Spleen (tissue), 11 donors: ENCODE results near the gene ERC1. TPM values are rescaled to one million over a fixed set of nuclear protein-coding genes. Genes with fewer than 3 reads are reported as not detected.
"Not testable (repeated sequence)": the region's sequence is repeated elsewhere in the genome, so short reads cannot be mapped to it uniquely, and the experiment has no call there.

ENCODE experiments used
- DNase-seq: peaks from one replicate; pipeline ENCODE4 v3.0.0-alpha.2; 2020
- H3K27ac ChIP-seq, 8 donors: fragments of 200-600 bp; sonication (generic) in 7 of 8; 1 replicate in 4 of 8; 2 replicates in 4 of 8; pipeline versions ENCODE4 v1.5.0 to v1.8.0; 2016 to 2021; ENCODE audit warnings: inconsistent platforms in 4 of 8, mild to moderate bottlenecking in 4 of 8, moderate library complexity in 1 of 8
- H3K27me3 ChIP-seq, 7 donors: fragments of 200-600 bp; sonication (generic) in 6 of 7; replicated peaks in 1 of 7; 1 replicate in 4 of 7; 2 replicates in 3 of 7; pipeline versions ENCODE4 v1.5.0 to v1.8.0; 2016 to 2021; ENCODE audit warnings: inconsistent platforms in 3 of 7, mild to moderate bottlenecking in 1 of 7
- H3K36me3 ChIP-seq, 6 donors: fragments of 200-600 bp; sonication (generic) in 5 of 6; 1 replicate in 4 of 6; 2 replicates in 2 of 6; pipeline versions ENCODE4 v1.5.0 to v1.8.0; 2016 to 2021; ENCODE audit warnings: inconsistent platforms in 2 of 6
- H3K4me1 ChIP-seq, 6 donors: fragments of 200-600 bp; sonication (generic) in 5 of 6; 1 replicate in 3 of 6; 2 replicates in 3 of 6; pipeline versions ENCODE4 v1.5.0 to v1.8.0; 2016 to 2021; ENCODE audit warnings: inconsistent platforms in 3 of 6
- H3K4me3 ChIP-seq, 8 donors: fragments of 200-600 bp; sonication (generic) in 7 of 8; 1 replicate in 4 of 8; 2 replicates in 4 of 8; pipeline versions ENCODE4 v1.5.0 to v1.8.0; 2016 to 2021; ENCODE audit warnings: inconsistent platforms in 4 of 8, mild to moderate bottlenecking in 4 of 8, moderate library complexity in 2 of 8
- H3K9me3 ChIP-seq, 8 donors: fragments of 200-600 bp; sonication (generic) in 7 of 8; 1 replicate in 4 of 8; 2 replicates in 4 of 8; pipeline versions ENCODE4 v1.5.0 to v1.8.0; 2016 to 2021; ENCODE audit warnings: inconsistent platforms in 4 of 8
- CTCF ChIP-seq, 11 experiments: fragments of 200-600 bp in 7 of 11; fragments of 450-650 bp in 4 of 11; sonication (generic) in 4 of 11; IDR thresholded peaks in 8 of 11; conservative IDR thresholded peaks in 3 of 11; 1 replicate in 7 of 11; 2 replicates in 4 of 11; pipeline versions ENCODE4 v1.4.0 to v1.8.0; 2016 to 2021; ENCODE audit warnings: antibody characterized with exemption in 11 of 11, inconsistent platforms in 4 of 11, mild to moderate bottlenecking in 1 of 11
- POLR2A ChIP-seq, 3 donors: fragments of 450-650 bp; IDR thresholded peaks; one replicate each; pipeline ENCODE4 v1.5.1; 2017; ENCODE audit warnings: antibody characterized with exemption in 3 of 3, mild to moderate bottlenecking in 1 of 3
- POLR2AphosphoS5 ChIP-seq, 3 donors: sonication (generic); formaldehyde crosslinking; IDR thresholded peaks; one replicate each; pipeline ENCODE4 v1.5.1; 2017; ENCODE audit warnings: antibody characterized with exemption in 3 of 3
- WGBS, 5 donors: extraction: QIAGEN DNeasy Blood & Tissue Kit in 3 of 5; methylation state at CpG; one replicate each; pipeline versions ENCODE4 v1.1.5 to v1.1.7; 2013 to 2018; 5-methylcytosine and 5-hydroxymethylcytosine counted together
- intact Hi-C: fragments of 100-400 bp; cut with DNase I; formaldehyde crosslinking; loops from one replicate; pipeline ENCODE4 v1.15.0; 2023; ENCODE audit warnings: low total_unique reads
- polyA plus RNA-seq, 3 donors: library from polyadenylated mRNA; stranded (reverse); fragments of 200-250 nt; gene quantifications; one replicate each; pipeline ENCODE4 v1.2.1, GENCODE V29; 2013
- total RNA-seq, 7 donors: library from RNA; depleted of rRNA in 3 of 7; stranded (reverse); fragments of >200 nt in 3 of 7; fragmentation: NEBNext Ultra II Directional in 4 of 7; extraction: Animal tissue kit (Norgen Biotek cat#: 25700) in 4 of 7; gene quantifications; one replicate each; pipeline versions ENCODE4 v1.1.0 to v1.2.1, GENCODE V29; 2016 to 2021
- donor health status: healthy with polysubstance abuse.
- donor health status: DM: no; HTN: no; CAD: no; lungs with moderate emphysema.
- donor health status: DM: no; HTN: no; CAD: no.
- donor health status: Bipolar disorder and iron deficiency.
- donor health status: healthy.
- donor health status: DM: no; HTN: no; CAD: no.
- donor health status: DM: yes; HTN: yes; CAD: no.

The ERC1 gene
- total and polyA plus RNA-seq, 10 donors: 1.2 to 73.4 (median 42.6) TPM

DNA sequence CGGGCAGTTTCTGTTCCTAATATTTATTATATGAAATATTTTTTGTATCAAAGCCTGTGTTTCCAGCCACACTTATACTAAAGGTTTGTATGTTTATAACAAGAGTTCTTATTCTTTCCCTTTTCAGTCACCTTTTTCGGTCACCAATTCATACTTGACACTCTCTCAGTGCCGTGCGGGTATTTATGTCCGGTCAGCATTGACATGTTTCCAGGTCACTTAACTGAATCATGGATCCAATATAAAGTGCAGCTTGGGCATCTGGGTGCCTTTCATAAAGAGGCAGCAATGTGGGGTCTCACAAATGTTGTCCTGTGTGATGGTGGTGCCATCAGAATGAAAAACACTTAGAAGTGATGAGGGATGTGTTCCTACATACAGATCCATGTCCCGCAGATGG lies 141.3 kb downstream of the ERC1 start:
- 69 to 81% (median 74%) methylated on average over 6 of the region's 6 CpGs for WGBS, 5 donors
- Histone ChIP-seq H3K27me3 (no peaks in the 10 kb centered on the region), H3K9me3 (no peaks in the 10 kb centered on the region), H3K4me3 (no peak overlapping the region), H3K27ac (no peak overlapping the region), H3K36me3 (peaks cover 0 to 5% (median 0%) of the 10 kb centered on the region in 6 donors), H3K4me1 (peaks cover 0 to 5% (median 0%) of the 10 kb centered on the region in 6 donors)
- intact Hi-C loops: no loop called here
- TF ChIP-seq CTCF (IDR thresholded peaks at IDR 0.05 in 8 of 11, conservative IDR thresholded peaks at IDR 0.05 in 3 of 11) (no peak), POLR2A (IDR thresholded peaks at IDR 0.05) (no peak), POLR2AphosphoS5 (IDR thresholded peaks at IDR 0.05) (no peak)
- DNase-seq: no peak

DNA sequence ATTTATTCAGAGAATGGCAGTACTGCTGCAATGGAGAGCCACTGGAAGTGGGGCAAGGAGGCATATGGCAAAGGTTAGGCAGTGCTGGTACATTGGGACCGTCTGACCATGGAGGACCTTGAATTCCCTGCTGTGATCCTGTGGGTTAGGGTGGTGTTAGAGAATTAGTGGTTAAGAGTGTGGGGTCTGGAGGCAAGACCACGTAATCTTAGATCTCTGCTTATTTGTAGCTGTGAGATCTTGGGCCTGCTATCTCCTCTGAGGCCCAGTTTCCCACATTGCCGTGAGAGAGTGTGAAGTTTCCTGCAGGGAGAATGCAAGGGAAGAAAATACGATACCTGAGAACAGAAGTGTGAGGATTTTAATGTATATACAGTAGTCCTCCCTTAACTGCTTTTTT lies 147.7 kb downstream of the ERC1 start:
- no peak for TF ChIP-seq POLR2AphosphoS5 (IDR thresholded peaks at IDR 0.05)
- no peak for TF ChIP-seq CTCF (IDR thresholded peaks at IDR 0.05 in 8 of 11, conservative IDR thresholded peaks at IDR 0.05 in 3 of 11)
- TF ChIP-seq POLR2A (IDR thresholded peaks at IDR 0.05): no peak
- no peak overlapping the region for H3K27ac ChIP-seq
- no peak overlapping the region for H3K4me3 ChIP-seq
- H3K36me3 ChIP-seq: peaks cover 0 to 19% (median 0%) of the 10 kb centered on the region in 6 donors
- H3K4me1 ChIP-seq: no peaks in the 10 kb centered on the region
- DNase-seq: no peak
- H3K9me3 ChIP-seq: no peaks in the 10 kb centered on the region
- 91 to 97% (median 94%) methylated on average over 4 of the region's 4 CpGs for WGBS, 5 donors
- intact Hi-C loops: no loop called here
- H3K27me3 ChIP-seq: no peaks in the 10 kb centered on the region

- intact Hi-C loops, H3K27ac ChIP-seq, DNase-seq, H3K4me1 ChIP-seq, H3K27me3 ChIP-seq, H3K9me3 ChIP-seq, H3K4me3 ChIP-seq: not testable (repeated sequence)
- H3K36me3 ChIP-seq: peaks cover 0 to 46% (median 2%) of the 10 kb centered on the region in 6 donors
- 95 to 100% (median 98%) methylated on average over 2 to 4 of the region's 4 CpGs for WGBS, 5 donors
These were observed 155.7 kb downstream of the ERC1 start for GRCh38 chr12:1146758-1147157.

DNA sequence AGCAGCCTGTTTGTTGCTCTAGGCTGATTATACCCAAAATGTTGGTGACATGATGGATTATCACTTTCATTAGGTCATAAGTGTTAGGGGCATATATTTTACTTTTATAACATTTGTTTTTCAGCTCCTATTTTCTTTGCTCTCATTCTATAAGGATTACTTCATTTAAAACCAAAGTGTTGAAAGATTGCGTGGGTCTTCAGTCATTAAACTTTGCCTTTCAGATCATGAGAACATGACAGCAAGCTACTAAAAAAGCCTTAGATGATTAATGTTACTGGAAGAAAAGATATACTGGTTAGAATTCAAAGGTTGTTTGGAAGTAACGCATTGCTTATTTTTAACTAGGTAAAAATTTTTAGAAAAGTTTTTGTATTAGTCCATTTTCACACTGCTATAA lies 156.8 kb downstream of the ERC1 start:
- peaks cover 0 to 46% (median 5%) of the 10 kb centered on the region in 6 donors for H3K36me3 ChIP-seq
- TF ChIP-seq CTCF (IDR thresholded peaks at IDR 0.05 in 8 of 11, conservative IDR thresholded peaks at IDR 0.05 in 3 of 11) (no peak), POLR2A (IDR thresholded peaks at IDR 0.05) (no peak), POLR2AphosphoS5 (IDR thresholded peaks at IDR 0.05) (no peak)
- H3K27ac ChIP-seq: no peak overlapping the region
- no peaks in the 10 kb centered on the region for H3K9me3 ChIP-seq
- no peak for DNase-seq
- H3K27me3 ChIP-seq: no peaks in the 10 kb centered on the region
- intact Hi-C loops: no loop called here
- H3K4me3 ChIP-seq: no peak overlapping the region
- H3K4me1 ChIP-seq: no peaks in the 10 kb centered on the region
- 92 to 99% (median 94%) methylated on average over 2 of the region's 2 CpGs for WGBS, 5 donors

- WGBS, 5 donors: 63 to 80% (median 70%) methylated on average over 3 of the region's 3 CpGs
- Histone ChIP-seq H3K36me3 (peaks cover 0 to 26% (median 1%) of the 10 kb centered on the region in 6 donors), H3K27ac (no peak overlapping the region), H3K4me3 (no peak overlapping the region), H3K9me3 (no peaks in the 10 kb centered on the region), H3K27me3 (no peaks in the 10 kb centered on the region), H3K4me1 (peaks cover 0 to 11% (median 0%) of the 10 kb centered on the region in 6 donors)
- intact Hi-C loops: no loop called here
- DNase-seq: no peak
- no peak for TF ChIP-seq CTCF (IDR thresholded peaks at IDR 0.05 in 8 of 11, conservative IDR thresholded peaks at IDR 0.05 in 3 of 11)
- no peak for TF ChIP-seq POLR2A (IDR thresholded peaks at IDR 0.05)
- no peak for TF ChIP-seq POLR2AphosphoS5 (IDR thresholded peaks at IDR 0.05)
These were observed 166.0 kb downstream of the ERC1 start for GRCh38 chr12:1157046-1157445.
